ENCODE data around the gene SERPINB6.

DNA sequence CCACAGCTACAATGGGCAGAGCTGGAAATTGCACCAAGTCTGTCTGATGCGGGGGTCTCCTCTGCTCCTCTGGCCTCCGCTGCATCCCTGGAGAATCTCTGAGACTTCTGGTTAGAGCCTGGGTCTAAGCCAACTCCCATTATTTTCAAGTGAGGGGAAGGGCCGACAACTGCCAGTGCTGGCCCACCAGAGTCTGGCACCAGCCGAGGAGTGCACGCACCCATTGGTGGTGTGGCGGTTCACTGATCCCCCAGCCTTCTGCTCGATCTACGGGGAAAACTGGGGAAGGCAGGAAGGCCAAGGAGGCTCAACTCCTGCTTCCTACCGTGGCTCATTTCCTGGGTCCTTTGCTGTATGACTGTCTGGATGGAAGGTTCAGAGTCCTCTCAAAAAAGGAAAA is 34.5 kb upstream of the SERPINB6 start:
- TF ChIP-seq, protein P1, sequence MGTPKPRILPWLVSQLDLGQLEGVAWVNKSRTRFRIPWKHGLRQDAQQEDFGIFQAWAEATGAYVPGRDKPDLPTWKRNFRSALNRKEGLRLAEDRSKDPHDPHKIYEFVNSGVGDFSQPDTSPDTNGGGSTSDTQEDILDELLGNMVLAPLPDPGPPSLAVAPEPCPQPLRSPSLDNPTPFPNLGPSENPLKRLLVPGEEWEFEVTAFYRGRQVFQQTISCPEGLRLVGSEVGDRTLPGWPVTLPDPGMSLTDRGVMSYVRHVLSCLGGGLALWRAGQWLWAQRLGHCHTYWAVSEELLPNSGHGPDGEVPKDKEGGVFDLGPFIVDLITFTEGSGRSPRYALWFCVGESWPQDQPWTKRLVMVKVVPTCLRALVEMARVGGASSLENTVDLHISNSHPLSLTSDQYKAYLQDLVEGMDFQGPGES (IDR thresholded peaks at IDR 0.05; ENCODE audit: low read depth, low read length), result no peak
- TF ChIP-seq, protein P2, sequence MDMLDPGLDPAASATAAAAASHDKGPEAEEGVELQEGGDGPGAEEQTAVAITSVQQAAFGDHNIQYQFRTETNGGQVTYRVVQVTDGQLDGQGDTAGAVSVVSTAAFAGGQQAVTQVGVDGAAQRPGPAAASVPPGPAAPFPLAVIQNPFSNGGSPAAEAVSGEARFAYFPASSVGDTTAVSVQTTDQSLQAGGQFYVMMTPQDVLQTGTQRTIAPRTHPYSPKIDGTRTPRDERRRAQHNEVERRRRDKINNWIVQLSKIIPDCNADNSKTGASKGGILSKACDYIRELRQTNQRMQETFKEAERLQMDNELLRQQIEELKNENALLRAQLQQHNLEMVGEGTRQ (IDR thresholded peaks at IDR 0.05; ENCODE audit: borderline replicate concordance, low read depth, low read length), result no peak
- TF ChIP-seq, protein P3, sequence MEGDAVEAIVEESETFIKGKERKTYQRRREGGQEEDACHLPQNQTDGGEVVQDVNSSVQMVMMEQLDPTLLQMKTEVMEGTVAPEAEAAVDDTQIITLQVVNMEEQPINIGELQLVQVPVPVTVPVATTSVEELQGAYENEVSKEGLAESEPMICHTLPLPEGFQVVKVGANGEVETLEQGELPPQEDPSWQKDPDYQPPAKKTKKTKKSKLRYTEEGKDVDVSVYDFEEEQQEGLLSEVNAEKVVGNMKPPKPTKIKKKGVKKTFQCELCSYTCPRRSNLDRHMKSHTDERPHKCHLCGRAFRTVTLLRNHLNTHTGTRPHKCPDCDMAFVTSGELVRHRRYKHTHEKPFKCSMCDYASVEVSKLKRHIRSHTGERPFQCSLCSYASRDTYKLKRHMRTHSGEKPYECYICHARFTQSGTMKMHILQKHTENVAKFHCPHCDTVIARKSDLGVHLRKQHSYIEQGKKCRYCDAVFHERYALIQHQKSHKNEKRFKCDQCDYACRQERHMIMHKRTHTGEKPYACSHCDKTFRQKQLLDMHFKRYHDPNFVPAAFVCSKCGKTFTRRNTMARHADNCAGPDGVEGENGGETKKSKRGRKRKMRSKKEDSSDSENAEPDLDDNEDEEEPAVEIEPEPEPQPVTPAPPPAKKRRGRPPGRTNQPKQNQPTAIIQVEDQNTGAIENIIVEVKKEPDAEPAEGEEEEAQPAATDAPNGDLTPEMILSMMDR (IDR thresholded peaks at IDR 0.05), result no peak
- TF ChIP-seq POLR2AphosphoS5 (IDR thresholded peaks at IDR 0.05; ENCODE audit: low read depth, low read length), result no peak
- TF ChIP-seq, protein P4, sequence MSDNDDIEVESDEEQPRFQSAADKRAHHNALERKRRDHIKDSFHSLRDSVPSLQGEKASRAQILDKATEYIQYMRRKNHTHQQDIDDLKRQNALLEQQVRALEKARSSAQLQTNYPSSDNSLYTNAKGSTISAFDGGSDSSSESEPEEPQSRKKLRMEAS (IDR thresholded peaks at IDR 0.05; ENCODE audit: low read depth), result no peak
- TF ChIP-seq, protein P5, sequence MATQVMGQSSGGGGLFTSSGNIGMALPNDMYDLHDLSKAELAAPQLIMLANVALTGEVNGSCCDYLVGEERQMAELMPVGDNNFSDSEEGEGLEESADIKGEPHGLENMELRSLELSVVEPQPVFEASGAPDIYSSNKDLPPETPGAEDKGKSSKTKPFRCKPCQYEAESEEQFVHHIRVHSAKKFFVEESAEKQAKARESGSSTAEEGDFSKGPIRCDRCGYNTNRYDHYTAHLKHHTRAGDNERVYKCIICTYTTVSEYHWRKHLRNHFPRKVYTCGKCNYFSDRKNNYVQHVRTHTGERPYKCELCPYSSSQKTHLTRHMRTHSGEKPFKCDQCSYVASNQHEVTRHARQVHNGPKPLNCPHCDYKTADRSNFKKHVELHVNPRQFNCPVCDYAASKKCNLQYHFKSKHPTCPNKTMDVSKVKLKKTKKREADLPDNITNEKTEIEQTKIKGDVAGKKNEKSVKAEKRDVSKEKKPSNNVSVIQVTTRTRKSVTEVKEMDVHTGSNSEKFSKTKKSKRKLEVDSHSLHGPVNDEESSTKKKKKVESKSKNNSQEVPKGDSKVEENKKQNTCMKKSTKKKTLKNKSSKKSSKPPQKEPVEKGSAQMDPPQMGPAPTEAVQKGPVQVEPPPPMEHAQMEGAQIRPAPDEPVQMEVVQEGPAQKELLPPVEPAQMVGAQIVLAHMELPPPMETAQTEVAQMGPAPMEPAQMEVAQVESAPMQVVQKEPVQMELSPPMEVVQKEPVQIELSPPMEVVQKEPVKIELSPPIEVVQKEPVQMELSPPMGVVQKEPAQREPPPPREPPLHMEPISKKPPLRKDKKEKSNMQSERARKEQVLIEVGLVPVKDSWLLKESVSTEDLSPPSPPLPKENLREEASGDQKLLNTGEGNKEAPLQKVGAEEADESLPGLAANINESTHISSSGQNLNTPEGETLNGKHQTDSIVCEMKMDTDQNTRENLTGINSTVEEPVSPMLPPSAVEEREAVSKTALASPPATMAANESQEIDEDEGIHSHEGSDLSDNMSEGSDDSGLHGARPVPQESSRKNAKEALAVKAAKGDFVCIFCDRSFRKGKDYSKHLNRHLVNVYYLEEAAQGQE (IDR thresholded peaks at IDR 0.05; ENCODE audit: low read depth, low read length), result no peak
- TF ChIP-seq EZH2phosphoT487 (IDR thresholded peaks at IDR 0.05; ENCODE audit: borderline replicate concordance, low read depth), result no peak
- TF ChIP-seq, protein P6, sequence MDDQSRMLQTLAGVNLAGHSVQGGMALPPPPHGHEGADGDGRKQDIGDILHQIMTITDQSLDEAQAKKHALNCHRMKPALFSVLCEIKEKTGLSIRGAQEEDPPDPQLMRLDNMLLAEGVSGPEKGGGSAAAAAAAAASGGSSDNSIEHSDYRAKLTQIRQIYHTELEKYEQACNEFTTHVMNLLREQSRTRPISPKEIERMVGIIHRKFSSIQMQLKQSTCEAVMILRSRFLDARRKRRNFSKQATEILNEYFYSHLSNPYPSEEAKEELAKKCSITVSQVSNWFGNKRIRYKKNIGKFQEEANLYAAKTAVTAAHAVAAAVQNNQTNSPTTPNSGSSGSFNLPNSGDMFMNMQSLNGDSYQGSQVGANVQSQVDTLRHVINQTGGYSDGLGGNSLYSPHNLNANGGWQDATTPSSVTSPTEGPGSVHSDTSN (IDR thresholded peaks at IDR 0.05), result no peak
- no peak for TF ChIP-seq RCOR1 (IDR thresholded peaks at IDR 0.05; ENCODE audit: low read length)
- TF ChIP-seq NFIC (IDR thresholded peaks at IDR 0.05; ENCODE audit: borderline replicate concordance), result no peak
- TF ChIP-seq RFX5 (IDR thresholded peaks at IDR 0.05; ENCODE audit: low read length), result no peak
- no peak for TF ChIP-seq FOXJ3 (CRISPR knock-in tag; IDR thresholded peaks at IDR 0.05)

All from SK-N-SH (cell line).